BJ (cell line): ENCODE data around the gene RBFOX1. TPM values are rescaled to one million over a fixed set of nuclear protein-coding genes. Genes with fewer than 3 reads are reported as not detected.

Source experiments
- CTCF ChIA-PET: fragments of 350-600 bp; formaldehyde crosslinking; extraction: SDS; loops from one replicate; lab custom pipeline; 2021; ENCODE audit warnings: antibody characterized with exemption, inconsistent platforms; lab: Yijun Ruan, JAX
- POLR2A ChIA-PET: fragments of 300-600 bp; sonication (Branson Sonifier 250); formaldehyde crosslinking; extraction: SDS; loops from one replicate; lab custom pipeline; 2021; ENCODE audit warnings: antibody characterized with exemption; lab: Charles Lee
- DNase-seq: peaks from one replicate; pipeline ENCODE4 v3.0.0-alpha.2; 2011; ENCODE audit warnings: low read depth
- H3K27me3 ChIP-seq: 2 replicates; pipeline ENCODE4 v1.6.0; 2011; ENCODE audit warnings: low read length; ENCODE audit not compliant: control insufficient read depth, insufficient read depth
- H3K36me3 ChIP-seq: 2 replicates; pipeline ENCODE4 v1.5.1; 2011; ENCODE audit warnings: low read length; ENCODE audit not compliant: control insufficient read depth, insufficient read depth
- H3K4me3 ChIP-seq: 2 replicates; pipeline ENCODE4 v1.5.1; 2011; ENCODE audit warnings: low read depth, mild to moderate bottlenecking, control low read depth, low read length
- polyA plus RNA-seq: library from polyadenylated mRNA; depleted of rRNA; stranded (reverse); fragments of >200 nt; gene quantifications from 2 replicates; pipeline ENCODE4 v1.2.3, GENCODE V29; 2011
- TF ChIP-seq, protein P1 (sequence below): IDR thresholded peaks from 2 replicates; pipeline ENCODE4 v1.5.1; 2011; ENCODE audit warnings: low read depth, mild to moderate bottlenecking, control low read depth, inconsistent platforms, low read length, moderate library complexity; ENCODE audit not compliant: insufficient read depth

Gene RBFOX1
- polyA plus RNA-seq, 1 experiment = not detected

DNA sequence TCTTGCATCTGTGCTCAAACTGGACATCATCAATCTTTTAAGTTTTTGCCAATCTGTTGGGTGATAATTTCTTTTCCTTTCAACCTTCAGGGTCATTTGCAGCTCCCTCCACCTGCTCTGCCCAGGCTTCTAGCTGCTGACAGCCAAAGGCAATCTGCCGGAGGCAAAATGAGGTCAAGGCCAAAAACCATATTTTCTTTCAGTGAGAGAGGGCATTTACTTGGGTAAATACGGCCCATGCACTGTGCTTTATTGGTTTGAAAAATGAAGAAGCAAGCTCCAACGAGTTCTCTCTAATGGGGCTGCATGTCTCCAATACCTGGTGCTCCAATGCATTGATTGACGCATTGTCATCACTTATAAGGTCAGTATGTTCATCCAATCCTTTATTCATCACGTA is 23.1 kb downstream of the RBFOX1 start:
- Histone ChIP-seq H3K36me3 (no peaks in the 10 kb centered on the region), H3K27me3 (no peaks in the 10 kb centered on the region), H3K4me3 (no peak overlapping the region)
- POLR2A ChIA-PET = no interaction called here
- CTCF ChIA-PET = interaction anchor here (0.6 kb wide), 1 partner anchor 242 kb away, joined by 3 read pairs; no protein-coding TSS in a partner anchor
- TF ChIP-seq, protein P1, sequence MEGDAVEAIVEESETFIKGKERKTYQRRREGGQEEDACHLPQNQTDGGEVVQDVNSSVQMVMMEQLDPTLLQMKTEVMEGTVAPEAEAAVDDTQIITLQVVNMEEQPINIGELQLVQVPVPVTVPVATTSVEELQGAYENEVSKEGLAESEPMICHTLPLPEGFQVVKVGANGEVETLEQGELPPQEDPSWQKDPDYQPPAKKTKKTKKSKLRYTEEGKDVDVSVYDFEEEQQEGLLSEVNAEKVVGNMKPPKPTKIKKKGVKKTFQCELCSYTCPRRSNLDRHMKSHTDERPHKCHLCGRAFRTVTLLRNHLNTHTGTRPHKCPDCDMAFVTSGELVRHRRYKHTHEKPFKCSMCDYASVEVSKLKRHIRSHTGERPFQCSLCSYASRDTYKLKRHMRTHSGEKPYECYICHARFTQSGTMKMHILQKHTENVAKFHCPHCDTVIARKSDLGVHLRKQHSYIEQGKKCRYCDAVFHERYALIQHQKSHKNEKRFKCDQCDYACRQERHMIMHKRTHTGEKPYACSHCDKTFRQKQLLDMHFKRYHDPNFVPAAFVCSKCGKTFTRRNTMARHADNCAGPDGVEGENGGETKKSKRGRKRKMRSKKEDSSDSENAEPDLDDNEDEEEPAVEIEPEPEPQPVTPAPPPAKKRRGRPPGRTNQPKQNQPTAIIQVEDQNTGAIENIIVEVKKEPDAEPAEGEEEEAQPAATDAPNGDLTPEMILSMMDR = no peak
- no peak for DNase-seq

DNA sequence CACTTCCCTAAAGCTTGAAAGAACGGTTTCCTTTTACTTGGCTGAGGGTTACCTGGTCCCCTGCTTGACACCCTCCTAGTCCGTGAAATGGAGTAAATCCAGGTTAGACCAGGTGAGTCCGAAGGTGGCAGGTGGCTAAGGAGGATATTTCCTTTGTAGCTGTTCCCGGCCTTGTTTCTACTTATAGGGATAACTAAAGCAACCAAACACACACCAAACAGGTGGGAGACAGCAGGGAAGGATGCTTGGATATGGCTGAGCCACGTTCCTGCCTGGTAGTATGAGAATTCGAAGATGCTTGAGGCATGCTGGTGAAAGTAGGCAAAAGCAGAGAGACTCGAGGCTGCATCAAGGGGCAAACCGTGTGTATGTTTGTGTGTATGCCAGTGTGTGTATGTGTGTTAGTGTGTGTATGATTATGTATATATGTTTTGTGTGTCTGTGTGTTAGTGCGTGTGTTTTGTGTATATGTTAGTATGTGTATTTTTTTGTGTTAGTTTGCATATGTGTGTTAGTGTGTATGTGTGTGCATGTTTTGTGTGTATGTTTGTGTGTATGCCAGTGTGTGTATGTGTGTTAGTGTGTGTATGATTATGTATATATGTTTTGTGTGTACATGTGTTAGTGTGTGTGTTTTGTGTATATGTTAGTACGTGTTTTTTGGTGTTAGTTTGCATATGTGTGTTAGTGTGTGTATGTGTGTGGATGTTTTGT is 28.9 kb downstream of the RBFOX1 start:
- ChIA-PET CTCF (no interaction called here), POLR2A (no interaction called here)
- DNase-seq = no peak
- Histone ChIP-seq H3K4me3 (no peak overlapping the region), H3K27me3 (no peaks in the 10 kb centered on the region), H3K36me3 (no peaks in the 10 kb centered on the region)
- TF ChIP-seq, protein P1 = no peak

DNA sequence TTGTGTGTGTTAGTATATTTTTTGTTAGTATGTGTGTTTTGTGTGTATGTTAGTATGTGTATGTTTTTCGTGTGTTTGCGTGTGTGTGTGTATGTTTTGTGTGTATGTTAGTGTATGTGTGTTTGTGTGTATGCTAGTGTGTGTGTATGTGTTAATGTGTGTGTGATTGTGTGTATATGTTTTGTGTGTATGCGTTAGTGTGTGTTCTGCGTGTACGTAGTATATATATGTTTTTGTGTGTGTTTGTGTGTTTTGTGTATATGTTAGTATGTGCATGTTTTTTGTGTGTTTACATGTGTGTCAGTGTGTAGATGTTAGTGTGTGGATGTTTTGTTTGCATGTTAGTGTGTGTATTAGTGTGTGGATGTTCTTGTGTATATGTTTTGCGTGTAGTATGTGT is 29.6 kb downstream of the RBFOX1 start:
- H3K27me3 ChIP-seq = no peaks in the 10 kb centered on the region
- no peak for DNase-seq
- no peak overlapping the region for H3K4me3 ChIP-seq
- H3K36me3 ChIP-seq = no peaks in the 10 kb centered on the region
- ChIA-PET CTCF (no interaction called here), POLR2A (no interaction called here)
- TF ChIP-seq, protein P1 = no peak

DNA sequence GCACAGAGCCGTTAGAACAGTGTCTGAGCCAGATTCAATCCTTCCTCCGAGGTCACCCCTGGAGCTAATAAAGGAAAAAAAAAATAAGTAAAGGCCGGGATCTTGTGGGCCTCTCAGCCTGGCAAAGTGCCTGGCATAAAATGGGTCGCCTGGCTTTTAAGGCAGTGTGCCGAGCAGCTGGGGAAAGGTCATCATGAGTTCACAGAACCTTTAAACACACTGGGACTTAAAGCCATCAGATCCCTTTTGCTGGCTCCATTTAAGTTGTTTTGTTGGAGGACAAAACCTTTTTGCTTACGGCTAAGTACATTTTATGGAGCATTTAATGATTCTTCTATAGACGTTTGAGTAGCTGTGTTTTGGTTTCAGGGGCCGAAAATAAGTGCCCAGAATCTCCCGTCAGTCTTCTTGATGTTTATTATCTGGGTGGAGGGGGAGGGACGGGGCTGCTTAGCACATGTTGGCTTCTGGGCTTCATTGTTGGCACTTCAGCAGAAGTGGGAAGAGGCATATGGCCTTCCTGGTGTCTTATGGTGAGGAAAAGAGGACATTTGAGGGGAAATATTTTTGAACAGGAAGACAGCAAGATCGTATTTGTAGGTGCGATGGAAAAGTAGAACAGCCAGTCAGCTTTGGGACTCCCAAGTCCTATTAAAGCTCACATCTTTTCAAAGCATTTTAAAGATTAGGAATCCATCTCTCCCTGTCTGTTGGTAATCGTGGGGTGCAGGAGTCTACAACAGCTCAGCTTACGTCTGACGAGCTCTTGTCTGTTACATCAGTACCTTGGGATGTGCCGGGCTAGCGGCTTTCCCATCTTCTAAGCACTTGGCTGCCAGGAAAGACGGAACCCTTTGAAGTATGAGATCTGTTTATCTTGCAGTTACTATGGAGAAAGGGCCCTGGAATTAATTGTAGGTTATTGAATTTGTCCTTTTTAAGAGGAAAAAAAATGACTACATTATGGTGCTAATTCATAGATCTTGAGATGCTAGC is 31.1 kb downstream of the RBFOX1 start:
- CTCF ChIA-PET = interaction anchor here (1.2 kb wide), 1 partner anchor 30 kb away, joined by 3 read pairs; no protein-coding TSS in a partner anchor
- TF ChIP-seq, protein P1 = no peak
- H3K36me3 ChIP-seq = no peaks in the 10 kb centered on the region
- no peaks in the 10 kb centered on the region for H3K27me3 ChIP-seq
- POLR2A ChIA-PET = no interaction called here
- no peak overlapping the region for H3K4me3 ChIP-seq
- no peak for DNase-seq

DNA sequence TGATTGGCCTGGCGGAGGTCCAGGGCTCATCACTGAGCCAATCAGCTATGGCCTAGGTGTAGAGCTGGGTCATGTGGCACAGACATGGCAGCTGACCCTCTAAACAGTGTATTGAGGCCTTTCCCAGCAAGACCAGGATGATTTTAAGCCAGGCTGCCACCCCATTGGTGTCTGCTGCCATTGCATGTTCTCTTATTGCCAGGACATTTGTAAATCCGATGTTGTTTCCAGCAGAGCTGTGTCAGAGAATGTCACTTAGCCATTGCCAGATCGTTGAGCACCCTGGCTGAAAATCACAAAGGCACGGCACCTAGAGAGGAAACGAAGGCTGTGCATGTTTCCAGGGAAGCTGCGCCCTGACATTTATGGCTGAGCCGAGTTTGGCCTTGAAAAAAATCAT is 33.4 kb downstream of the RBFOX1 start:
- ChIA-PET POLR2A (no interaction called here), CTCF (no interaction called here)
- Histone ChIP-seq H3K4me3 (no peak overlapping the region), H3K36me3 (no peaks in the 10 kb centered on the region), H3K27me3 (no peaks in the 10 kb centered on the region)
- DNase-seq = no peak
- TF ChIP-seq, protein P1 = no peak
